Neuronal stem cell (in vitro differentiated cells): Measurements from ENCODE around the gene YPEL4.
A peak's percentile ranks its signal among the peaks of the same experiment; 100 is the strongest.

Experiments
- DNase-seq: peaks from one replicate; pipeline ENCODE4 v3.0.0-alpha.2; 2013; ENCODE audit warnings: low spot score
- H2AFZ ChIP-seq: one replicate; pipeline ENCODE4 v1.6.1; 2013; ENCODE audit warnings: mild to moderate bottlenecking, low read length, inconsistent platforms
- H2AK5ac ChIP-seq: 2 replicates; pipeline ENCODE4 v1.6.1; 2013; ENCODE audit warnings: low read depth, mild to moderate bottlenecking, inconsistent platforms, low read length, moderate library complexity, mixed read lengths
- H2BK120ac ChIP-seq: 2 replicates; pipeline ENCODE4 v1.6.1; 2013; ENCODE audit warnings: low read depth, mild to moderate bottlenecking, inconsistent platforms, low read length, moderate library complexity, mixed read lengths
- H2BK12ac ChIP-seq: one replicate; pipeline ENCODE4 v1.6.1; 2013; ENCODE audit warnings: low read length, inconsistent platforms
- H2BK15ac ChIP-seq: 2 replicates; pipeline ENCODE4 v1.6.1; 2013; ENCODE audit warnings: mild to moderate bottlenecking, low read length, inconsistent platforms, mixed read lengths
- H2BK5ac ChIP-seq: one replicate; pipeline ENCODE4 v1.6.1; 2013; ENCODE audit warnings: inconsistent platforms, mild to moderate bottlenecking, low read length, moderate library complexity
- H3K14ac ChIP-seq: one replicate; pipeline ENCODE4 v1.6.1; 2013; ENCODE audit warnings: low read length, inconsistent platforms
- H3K18ac ChIP-seq: 2 replicates; pipeline ENCODE4 v1.6.1; 2013; ENCODE audit warnings: low read length, inconsistent platforms
- H3K23ac ChIP-seq: 2 replicates; pipeline ENCODE4 v1.6.1; 2013; ENCODE audit warnings: low read depth, mild to moderate bottlenecking, mixed read lengths, low read length, inconsistent platforms; ENCODE audit not compliant: poor library complexity
- H3K27ac ChIP-seq: replicated peaks from 3 replicates; pipeline ENCODE4 v1.5.1; 2013; ENCODE audit warnings: low read length, inconsistent platforms
- H3K27me3 ChIP-seq, 3 experiments: 2 replicates each; pipeline ENCODE4 v1.6.1; 2013; ENCODE audit warnings: low read length in 3 of 3, mild to moderate bottlenecking in 2 of 3, inconsistent platforms in 1 of 3, low read depth in 1 of 3, mixed read lengths in 1 of 3, moderate library complexity in 1 of 3; ENCODE audit not compliant: control insufficient read depth in 3 of 3, insufficient read depth in 3 of 3
- H3K36me3 ChIP-seq, 2 donors: replicated peaks in 1 of 2; 2 replicates each; pipeline ENCODE4 v1.6.1; 2013; ENCODE audit warnings: low read length in 2 of 2; ENCODE audit not compliant: control insufficient read depth in 2 of 2, insufficient read depth in 2 of 2
- H3K4ac ChIP-seq: 2 replicates; pipeline ENCODE4 v1.6.1; 2013; ENCODE audit warnings: inconsistent platforms, mild to moderate bottlenecking, low read length, moderate library complexity
- H3K4me1 ChIP-seq, 2 donors: 1 replicate in 1 of 2; 2 replicates in 1 of 2; pipeline ENCODE4 v1.6.1; 2013; ENCODE audit warnings: low read length in 2 of 2, low read depth in 1 of 2; ENCODE audit not compliant: control insufficient read depth in 2 of 2, insufficient read depth in 1 of 2
- H3K4me2 ChIP-seq: one replicate; pipeline ENCODE4 v1.6.1; 2013; ENCODE audit warnings: mild to moderate bottlenecking, low read length, inconsistent platforms; ENCODE audit not compliant: insufficient read depth, poor library complexity, severe bottlenecking
- H3K4me3 ChIP-seq, 2 donors: 2 replicates each; pipeline ENCODE4 v1.5.1; 2013; ENCODE audit warnings: low read length in 2 of 2, mild to moderate bottlenecking in 2 of 2, inconsistent platforms in 1 of 2, moderate library complexity in 1 of 2
- H3K79me1 ChIP-seq: one replicate; pipeline ENCODE4 v1.6.1; 2013; ENCODE audit warnings: low read depth, mild to moderate bottlenecking, inconsistent platforms, low read length, moderate library complexity
- H3K9ac ChIP-seq: one replicate; pipeline ENCODE4 v1.6.1; 2013; ENCODE audit warnings: mild to moderate bottlenecking, low read depth, low read length, inconsistent platforms; ENCODE audit not compliant: poor library complexity
- H3K9me3 ChIP-seq, 2 donors: replicated peaks in 1 of 2; 2 replicates each; pipeline versions ENCODE3 to v1.6.1; 2013; ENCODE audit warnings: low read length in 2 of 2, mild to moderate bottlenecking in 2 of 2, inconsistent platforms in 1 of 2, low read depth in 1 of 2, mixed read lengths in 1 of 2, moderate library complexity in 1 of 2; ENCODE audit not compliant: control insufficient read depth in 2 of 2, insufficient read depth in 1 of 2
- H4K8ac ChIP-seq: one replicate; pipeline ENCODE4 v1.6.1; 2013; ENCODE audit warnings: low read depth, mild to moderate bottlenecking, inconsistent platforms, low read length, moderate library complexity
- H4K91ac ChIP-seq: one replicate; pipeline ENCODE4 v1.6.1; 2013; ENCODE audit warnings: low read length, low read depth, mild to moderate bottlenecking, inconsistent platforms; ENCODE audit not compliant: poor library complexity
- WGBS, 2 donors: extraction: QIAGEN DNeasy Blood & Tissue Kit; methylation state at CpG; one replicate each; pipeline ENCODE4 v1.1.7; 2013; ENCODE audit warnings: missing lambda C conversion rate in 2 of 2, mixed read lengths in 1 of 2; ENCODE audit not compliant: insufficient read length in 2 of 2, insufficient replicate concordance in 1 of 2; ENCODE audit errors: extremely low coverage in 2 of 2; 5-methylcytosine and 5-hydroxymethylcytosine counted together

Gene YPEL4

GRCh38 chr11:57644748-57645688, 4.7 kb downstream of the YPEL4 start:
- WGBS, 2 donors: no CpG with 5 or more reads among the region's 17 CpGs
- H3K4me1 ChIP-seq: peaks cover 53 to 79% of the 10 kb centered on the region in 2 donors

DNA sequence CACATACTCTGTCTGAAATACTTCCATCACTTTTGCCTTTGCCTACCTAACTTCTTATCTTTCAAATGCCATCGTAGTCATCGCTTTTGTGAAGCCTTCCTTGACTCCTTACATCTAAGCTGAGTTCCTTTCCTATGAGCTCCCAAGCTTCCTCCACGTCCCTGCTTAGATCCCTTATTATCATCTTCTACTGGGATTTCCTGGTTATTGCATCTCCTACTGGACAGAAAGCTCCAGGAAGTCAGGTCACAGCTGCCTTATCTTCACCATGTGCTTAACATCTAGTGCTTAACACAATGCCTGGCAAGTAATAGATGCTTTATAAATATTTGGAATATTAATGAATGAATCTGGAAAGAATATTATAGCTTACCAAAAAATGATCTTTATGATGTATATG, 5.9 kb downstream of the YPEL4 start:
- H3K36me3 ChIP-seq: peaks cover 16 to 68% of the 10 kb centered on the region in 2 donors
- H3K4me3 ChIP-seq: no peak overlapping the region
- no peak overlapping the region for H3K4me2 ChIP-seq
- H2BK15ac ChIP-seq: no peak overlapping the region
- no peak overlapping the region for H3K14ac ChIP-seq
- no peak overlapping the region for H2AFZ ChIP-seq
- H3K27me3 ChIP-seq: no peaks in the 10 kb centered on the region
- no peak overlapping the region for H2BK12ac ChIP-seq
- peak overlapping the region; percentile 1 for H3K27ac ChIP-seq
- H3K4me1 ChIP-seq: peaks cover 47 to 70% of the 10 kb centered on the region in 2 donors
- no peak overlapping the region for H3K4ac ChIP-seq
- no peak for DNase-seq
- H3K9me3 ChIP-seq: no peaks in the 10 kb centered on the region
- H3K79me1 ChIP-seq: peaks cover 2% of the 10 kb centered on the region
- H2AK5ac ChIP-seq: no peak overlapping the region
- no CpG with 5 or more reads among the region's 3 CpGs for WGBS, 2 donors
- H3K9ac ChIP-seq: no peak overlapping the region
- H4K91ac ChIP-seq: no peak overlapping the region
- no peak overlapping the region for H2BK5ac ChIP-seq
- no peak overlapping the region for H3K18ac ChIP-seq
- no peak overlapping the region for H2BK120ac ChIP-seq
- no peak overlapping the region for H4K8ac ChIP-seq
- no peak overlapping the region for H3K23ac ChIP-seq

More at GRCh38 chr11:57644748-57645688, 4.7 kb downstream of the YPEL4 start:
- Histone ChIP-seq H3K4me2 (no peak overlapping the region), H3K9ac (no peak overlapping the region), H3K4me3 (no peak overlapping the region), H4K8ac (no peak overlapping the region), H3K9me3 (no peaks in the 10 kb centered on the region), H2BK15ac (no peak overlapping the region), H2BK12ac (no peak overlapping the region), H2AK5ac (no peak overlapping the region), H3K27me3 (no peaks in the 10 kb centered on the region), H2AFZ (no peak overlapping the region), H3K36me3 (peaks cover 16 to 66% of the 10 kb centered on the region in 2 donors), H3K23ac (no peak overlapping the region), H3K4ac (no peak overlapping the region), H2BK5ac (no peak overlapping the region), H4K91ac (no peak overlapping the region), H3K14ac (no peak overlapping the region), H3K18ac (no peak overlapping the region), H2BK120ac (no peak overlapping the region), H3K27ac (peak overlapping the region; percentile 52), H3K79me1 (peaks cover 4% of the 10 kb centered on the region)
- peak; percentile 85 for DNase-seq

DNA sequence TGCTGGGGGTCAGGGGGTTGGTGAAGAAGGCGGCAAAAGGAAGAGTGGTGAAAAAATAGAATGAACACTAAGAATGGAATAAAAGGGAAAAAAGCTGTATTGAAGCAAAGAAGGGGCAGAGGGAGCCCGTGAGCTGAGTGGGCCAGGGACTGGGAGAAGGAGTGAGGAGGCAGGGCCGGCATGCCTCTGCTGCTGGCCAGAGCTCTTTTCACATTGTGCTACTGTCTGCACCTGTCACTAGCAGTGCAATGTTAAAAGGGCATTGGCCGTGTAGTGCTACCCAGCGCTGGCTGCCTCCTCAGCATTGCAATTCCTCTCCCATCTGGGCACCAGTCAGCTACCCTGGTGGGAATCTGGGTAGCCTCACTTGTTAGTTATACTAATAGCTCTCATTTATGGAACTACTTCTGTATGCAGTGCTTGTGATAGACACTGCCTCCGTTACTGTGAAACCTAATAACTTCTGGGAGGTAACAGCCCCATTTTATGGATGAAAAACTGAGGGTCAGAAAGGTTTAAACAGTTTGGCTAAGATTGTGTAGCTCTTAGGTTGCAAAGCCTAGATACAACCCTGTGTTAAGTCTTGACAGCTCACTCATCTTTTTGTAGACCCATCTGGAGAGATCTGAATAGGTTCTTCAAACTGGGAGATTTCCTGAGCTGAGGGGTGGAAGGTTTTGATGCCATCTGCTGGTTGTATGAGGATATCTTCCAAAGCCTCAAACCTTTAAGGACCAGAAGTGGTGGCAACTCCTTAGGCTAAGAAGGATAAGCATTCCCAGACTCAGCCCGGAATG, 8.5 kb downstream of the YPEL4 start:
- WGBS, 2 donors: no CpG with 5 or more reads among the region's 7 CpGs
- Histone ChIP-seq H3K18ac (peak overlapping the region; percentile 54), H2BK12ac (no peak overlapping the region), H3K9ac (peak overlapping the region; percentile 81), H3K9me3 (no peaks in the 10 kb centered on the region), H3K79me1 (peaks cover 2% of the 10 kb centered on the region), H2BK120ac (no peak overlapping the region), H3K14ac (no peak overlapping the region), H2AFZ (no peak overlapping the region), H3K4ac (no peak overlapping the region), H3K36me3 (peaks cover 16 to 62% of the 10 kb centered on the region in 2 donors), H4K91ac (no peak overlapping the region), H4K8ac (no peak overlapping the region), H3K4me3 (peak overlapping the region; percentile 86 to 99), H3K4me1 (peaks cover 29 to 50% of the 10 kb centered on the region in 2 donors), H3K27ac (peak overlapping the region; percentile 99), H3K4me2 (peak overlapping the region; percentile 85), H3K23ac (no peak overlapping the region), H3K27me3 (no peaks in the 10 kb centered on the region), H2BK15ac (no peak overlapping the region), H2BK5ac (no peak overlapping the region), H2AK5ac (no peak overlapping the region)
- DNase-seq: no peak
